PFSK-1 (cell line): ENCODE results near the gene UBA1.

Experiments used
- FOXP2 ChIP-seq: optimal IDR thresholded peaks from 2 replicates; pipeline ENCODE3; 2011; ENCODE audit warnings: borderline replicate concordance, control low read depth, inconsistent platforms; ENCODE audit not compliant: insufficient read depth; ENCODE audit errors: extremely low read length, extremely low read depth
- POLR2AphosphoS5 ChIP-seq: IDR thresholded peaks from 2 replicates; pipeline ENCODE4 v1.6.1; 2012; ENCODE audit warnings: low read depth, mild to moderate bottlenecking, control low read depth, low read length, moderate library complexity
- SIN3A ChIP-seq: IDR thresholded peaks from 2 replicates; pipeline ENCODE4 v1.6.1; 2012; ENCODE audit warnings: mild to moderate bottlenecking, low read length, moderate library complexity, borderline replicate concordance; ENCODE audit not compliant: insufficient read depth
- TAF1 ChIP-seq: IDR thresholded peaks from 2 replicates; pipeline ENCODE4 v1.6.1; 2012; ENCODE audit warnings: low read length, control low read depth, borderline replicate concordance; ENCODE audit not compliant: insufficient read depth
- TF ChIP-seq, protein P1 (sequence below), 2 experiments: IDR thresholded peaks; 2 replicates each; pipeline versions ENCODE4 v1.6.1 to v1.8.0; 2011 to 2012; ENCODE audit warnings: low read depth in 2 of 2, low read length in 2 of 2, control low read depth in 1 of 2, inconsistent platforms in 1 of 2, mild to moderate bottlenecking in 1 of 2, moderate library complexity in 1 of 2; ENCODE audit not compliant: insufficient read depth in 1 of 2

Gene UBA1

GRCh38 chrX:47170861-47171692 lies 22.6 kb upstream of the UBA1 start:
- TF ChIP-seq FOXP2 (no peak), TAF1 (no peak), SIN3A (no peak), POLR2AphosphoS5 (no peak)
- TF ChIP-seq, protein P1, sequence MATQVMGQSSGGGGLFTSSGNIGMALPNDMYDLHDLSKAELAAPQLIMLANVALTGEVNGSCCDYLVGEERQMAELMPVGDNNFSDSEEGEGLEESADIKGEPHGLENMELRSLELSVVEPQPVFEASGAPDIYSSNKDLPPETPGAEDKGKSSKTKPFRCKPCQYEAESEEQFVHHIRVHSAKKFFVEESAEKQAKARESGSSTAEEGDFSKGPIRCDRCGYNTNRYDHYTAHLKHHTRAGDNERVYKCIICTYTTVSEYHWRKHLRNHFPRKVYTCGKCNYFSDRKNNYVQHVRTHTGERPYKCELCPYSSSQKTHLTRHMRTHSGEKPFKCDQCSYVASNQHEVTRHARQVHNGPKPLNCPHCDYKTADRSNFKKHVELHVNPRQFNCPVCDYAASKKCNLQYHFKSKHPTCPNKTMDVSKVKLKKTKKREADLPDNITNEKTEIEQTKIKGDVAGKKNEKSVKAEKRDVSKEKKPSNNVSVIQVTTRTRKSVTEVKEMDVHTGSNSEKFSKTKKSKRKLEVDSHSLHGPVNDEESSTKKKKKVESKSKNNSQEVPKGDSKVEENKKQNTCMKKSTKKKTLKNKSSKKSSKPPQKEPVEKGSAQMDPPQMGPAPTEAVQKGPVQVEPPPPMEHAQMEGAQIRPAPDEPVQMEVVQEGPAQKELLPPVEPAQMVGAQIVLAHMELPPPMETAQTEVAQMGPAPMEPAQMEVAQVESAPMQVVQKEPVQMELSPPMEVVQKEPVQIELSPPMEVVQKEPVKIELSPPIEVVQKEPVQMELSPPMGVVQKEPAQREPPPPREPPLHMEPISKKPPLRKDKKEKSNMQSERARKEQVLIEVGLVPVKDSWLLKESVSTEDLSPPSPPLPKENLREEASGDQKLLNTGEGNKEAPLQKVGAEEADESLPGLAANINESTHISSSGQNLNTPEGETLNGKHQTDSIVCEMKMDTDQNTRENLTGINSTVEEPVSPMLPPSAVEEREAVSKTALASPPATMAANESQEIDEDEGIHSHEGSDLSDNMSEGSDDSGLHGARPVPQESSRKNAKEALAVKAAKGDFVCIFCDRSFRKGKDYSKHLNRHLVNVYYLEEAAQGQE (IDR thresholded peaks at IDR 0.05; ENCODE audit: insufficient read depth in 1 of 2, low read depth in 2 of 2, low read length in 2 of 2) = no peak

- TF ChIP-seq POLR2AphosphoS5 (no peak), TAF1 (no peak), SIN3A (no peak), FOXP2 (no peak)
- TF ChIP-seq, protein P1 (IDR thresholded peaks at IDR 0.05; ENCODE audit: insufficient read depth in 1 of 2, low read depth in 2 of 2, low read length in 2 of 2) = no peak
Observed at GRCh38 chrX:47171996-47172395, 21.6 kb upstream of the UBA1 start.

GRCh38 chrX:47172549-47172948 lies 21.1 kb upstream of the UBA1 start:
- TF ChIP-seq FOXP2 (no peak), POLR2AphosphoS5 (no peak), TAF1 (no peak), SIN3A (no peak)
- TF ChIP-seq, protein P1 (IDR thresholded peaks at IDR 0.05; ENCODE audit: insufficient read depth in 1 of 2, low read depth in 2 of 2, low read length in 2 of 2) = no peak

GRCh38 chrX:47172971-47173792 lies 20.4 kb upstream of the UBA1 start:
- TF ChIP-seq, protein P1 (IDR thresholded peaks at IDR 0.05; ENCODE audit: insufficient read depth in 1 of 2, low read depth in 2 of 2, low read length in 2 of 2) = no peak
- TF ChIP-seq SIN3A = no peak
- TF ChIP-seq FOXP2 = no peak
- no peak for TF ChIP-seq POLR2AphosphoS5
- TF ChIP-seq TAF1 = no peak
